Activated CD8-positive, alpha-beta T cell treated with anti-CD3 and anti-CD28 coated beads for 36 hours (primary cell): Measurements from ENCODE around the gene NANOS1. TPM values are rescaled to one million over a fixed set of nuclear protein-coding genes. Genes with fewer than 3 reads are reported as not detected.
A peak's percentile ranks its signal among the peaks of the same experiment; 100 is the strongest.
"Not testable (repeated sequence)": the region's sequence is repeated elsewhere in the genome, so short reads cannot be mapped to it uniquely, and the experiment has no call there.

Experiments
- ATAC-seq: fragments of 200-7000 bp; cut with Tn5 transposase; one replicate; pipeline ENCODE4 v1.10.0; 2021; ENCODE audit warnings: mild to moderate bottlenecking, moderate library complexity
- CTCF ChIA-PET: fragments of 350-600 bp; sonication (Branson Sonifier 250); formaldehyde crosslinking; loops from one replicate; lab custom pipeline; 2021; ENCODE audit warnings: antibody characterized with exemption; lab: Charles Lee
- POLR2A ChIA-PET: fragments of 350-600 bp; sonication (Branson Sonifier 250); formaldehyde crosslinking; loops from one replicate; lab custom pipeline; 2021; ENCODE audit warnings: antibody characterized with exemption; lab: Charles Lee
- DNase-seq: peaks from one replicate; pipeline ENCODE4 v3.0.0-alpha.2; 2020
- H3K27ac Mint-ChIP-seq: one replicate; pipeline ENCODE4 v1.8.0; 2021; ENCODE audit warnings: mild to moderate bottlenecking, mixed read lengths
- H3K27me3 Mint-ChIP-seq: one replicate; pipeline ENCODE4 v1.8.0; 2021; ENCODE audit warnings: mixed read lengths
- H3K36me3 Mint-ChIP-seq: one replicate; pipeline ENCODE4 v1.8.0; 2021; ENCODE audit warnings: low read depth, mixed read lengths
- H3K4me1 Mint-ChIP-seq: one replicate; pipeline ENCODE4 v1.8.0; 2021; ENCODE audit warnings: low read depth, mixed read lengths
- H3K4me3 Mint-ChIP-seq: one replicate; pipeline ENCODE4 v1.8.0; 2021; ENCODE audit warnings: mild to moderate bottlenecking, moderate library complexity, mixed read lengths
- H3K9me3 Mint-ChIP-seq: one replicate; pipeline ENCODE4 v1.8.0; 2021; ENCODE audit warnings: mixed read lengths
- CTCF ChIP-seq: fragments of 200-600 bp; IDR thresholded peaks from one replicate; pipeline ENCODE4 v1.8.0; 2022; ENCODE audit warnings: antibody characterized with exemption, mild to moderate bottlenecking
- intact Hi-C: fragments of 100-400 bp; cut with micrococcal nuclease; formaldehyde crosslinking; loops from one replicate; pipeline ENCODE4 v1.10.0; 2022
- total RNA-seq, 2 experiments: library from RNA; stranded (reverse); gene quantifications; one replicate each; pipeline ENCODE4 v1.2.3, GENCODE V29; 2021

Gene NANOS1
- total RNA-seq, 2 experiments from 2014 or later: 0.20 TPM; not detected in 1

GRCh38 chr10:119024882-119025281 lies 4.6 kb upstream of the NANOS1 start:
- H3K4me3 Mint-ChIP-seq: no peak overlapping the region
- H3K36me3 Mint-ChIP-seq: no peaks in the 10 kb centered on the region
- POLR2A ChIA-PET: no interaction called here
- CTCF ChIA-PET: no interaction called here
- DNase-seq (no peak), ATAC-seq (no peak)
- no peaks in the 10 kb centered on the region for H3K27me3 Mint-ChIP-seq
- H3K9me3 Mint-ChIP-seq: no peaks in the 10 kb centered on the region
- no peak for TF ChIP-seq CTCF
- H3K4me1 Mint-ChIP-seq: peaks cover 4% of the 10 kb centered on the region
- intact Hi-C loops: no loop called here
- no peak overlapping the region for H3K27ac Mint-ChIP-seq

GRCh38 chr10:119025336-119025735 lies 4.2 kb upstream of the NANOS1 start:
- Mint-ChIP-seq H3K27me3 (no peaks in the 10 kb centered on the region), H3K9me3 (no peaks in the 10 kb centered on the region), H3K4me1 (peaks cover 4% of the 10 kb centered on the region), H3K36me3 (no peaks in the 10 kb centered on the region), H3K4me3 (no peak overlapping the region), H3K27ac (no peak overlapping the region)
- no peak for DNase-seq
- ChIA-PET CTCF (no interaction called here), POLR2A (no interaction called here)
- ATAC-seq: no peak
- no peak for TF ChIP-seq CTCF
- intact Hi-C loops: no loop called here

- no peak for TF ChIP-seq CTCF
- POLR2A ChIA-PET: no interaction called here
- intact Hi-C loops: no loop called here
Measured at GRCh38 chr10:119025776-119026175, 3.7 kb upstream of the NANOS1 start.

GRCh38 chr10:119026301-119027110 lies 3.0 kb upstream of the NANOS1 start:
- ChIA-PET CTCF (no interaction called here), POLR2A (no interaction called here)
- ATAC-seq: no peak
- no peak overlapping the region for H3K27ac Mint-ChIP-seq
- intact Hi-C loops: no loop called here
- H3K36me3 Mint-ChIP-seq: no peaks in the 10 kb centered on the region
- TF ChIP-seq CTCF: no peak
- H3K4me1 Mint-ChIP-seq: peaks cover 9% of the 10 kb centered on the region
- H3K9me3 Mint-ChIP-seq: no peaks in the 10 kb centered on the region
- H3K27me3 Mint-ChIP-seq: no peaks in the 10 kb centered on the region
- H3K4me3 Mint-ChIP-seq: no peak overlapping the region
- no peak for DNase-seq

More at GRCh38 chr10:119025776-119026175, 3.7 kb upstream of the NANOS1 start:
- no peak for ATAC-seq
- Mint-ChIP-seq H3K36me3 (no peaks in the 10 kb centered on the region), H3K27ac (no peak overlapping the region), H3K4me3 (no peak overlapping the region), H3K4me1 (peaks cover 2% of the 10 kb centered on the region), H3K27me3 (no peaks in the 10 kb centered on the region), H3K9me3 (no peaks in the 10 kb centered on the region)
- CTCF ChIA-PET: no interaction called here
- no peak for DNase-seq

- H3K9me3 Mint-ChIP-seq, H3K27me3 Mint-ChIP-seq, H3K27ac Mint-ChIP-seq, DNase-seq, ATAC-seq, POLR2A ChIA-PET, intact Hi-C loops, H3K36me3 Mint-ChIP-seq: not testable (repeated sequence)
- peaks cover 13% of the 10 kb centered on the region for H3K4me1 Mint-ChIP-seq
- CTCF ChIA-PET: interaction anchor here (1.3 kb wide), 1 partner anchor 25 kb away, joined by 3 read pairs; no protein-coding TSS in a partner anchor
- peak overlapping the region; percentile 53 for H3K4me3 Mint-ChIP-seq
Measured at GRCh38 chr10:119028445-119028899, 1.0 kb upstream of the NANOS1 start.
